ENCODE data around the gene UROS.

- TF ChIP-seq YY1 (IDR thresholded peaks at IDR 0.05; ENCODE audit: insufficient read depth, insufficient read length) = no peak
- TF ChIP-seq ZNF274 (IDR thresholded peaks at IDR 0.05; ENCODE audit: low read depth, low read length) = no peak
These were observed 34.2 kb upstream of the UROS start for GRCh38 chr10:125857185-125857760.

Data from NT2/D1 (cell line).